ENCODE data around the gene UBE4B.

Gene UBE4B

GRCh38 chr1:10212476-10212875, 179.7 kb downstream of the UBE4B start:
- peaks cover 6% of the 10 kb centered on the region; the same call in 1 of the 2 replicates for H3K79me2 ChIP-seq (ENCODE audit: low read length)
- H2AFZ ChIP-seq (ENCODE audit: low read depth, low read length), result no peak overlapping the region
- no peak overlapping the region for H3K4me2 ChIP-seq (ENCODE audit: low read length)
- H3K4me3 ChIP-seq (ENCODE audit: low read length), result no peak overlapping the region
- TF ChIP-seq CTCF (IDR thresholded peaks at IDR 0.05; ENCODE audit: low read depth, low read length) (no peak), EZH2phosphoT487 (IDR thresholded peaks at IDR 0.05; ENCODE audit: low read depth) (no peak)
- no peaks in the 10 kb centered on the region for H3K9me3 ChIP-seq (ENCODE audit: insufficient read depth, low read length)
- H3K36me3 ChIP-seq (replicated peaks; ENCODE audit: low read depth, low read length), result no peaks in the 10 kb centered on the region
- peaks cover 22% of the 10 kb centered on the region for H3K4me1 ChIP-seq (ENCODE audit: low read length)
- no peak overlapping the region for H3K27ac ChIP-seq (ENCODE audit: low read length)
- H3K27me3 ChIP-seq (ENCODE audit: low read depth, low read length), result no peaks in the 10 kb centered on the region
- no peak overlapping the region for H3K9ac ChIP-seq (ENCODE audit: low read length)
- H4K20me1 ChIP-seq (ENCODE audit: insufficient read depth, low read length), result no peaks in the 10 kb centered on the region

GRCh38 chr1:10213186-10213705, 180.5 kb downstream of the UBE4B start:
- no peaks in the 10 kb centered on the region for H3K9me3 ChIP-seq (ENCODE audit: insufficient read depth, low read length)
- no peak overlapping the region for H3K27ac ChIP-seq (ENCODE audit: low read length)
- no peak for TF ChIP-seq EZH2phosphoT487 (IDR thresholded peaks at IDR 0.05; ENCODE audit: low read depth)
- TF ChIP-seq CTCF (IDR thresholded peaks at IDR 0.05; ENCODE audit: low read depth, low read length), result no peak
- no peak overlapping the region for H3K9ac ChIP-seq (ENCODE audit: low read length)
- H3K4me2 ChIP-seq (ENCODE audit: low read length), result no peak overlapping the region
- H3K79me2 ChIP-seq (ENCODE audit: low read length), result peaks cover 6% of the 10 kb centered on the region; the same call in 1 of the 2 replicates
- no peak overlapping the region for H2AFZ ChIP-seq (ENCODE audit: low read depth, low read length)
- H4K20me1 ChIP-seq (ENCODE audit: insufficient read depth, low read length), result no peaks in the 10 kb centered on the region; the same call in 1 of the 2 replicates
- H3K4me3 ChIP-seq (ENCODE audit: low read length), result no peak overlapping the region
- H3K27me3 ChIP-seq (ENCODE audit: low read depth, low read length), result no peaks in the 10 kb centered on the region
- H3K4me1 ChIP-seq (ENCODE audit: low read length), result peaks cover 22% of the 10 kb centered on the region
- no peaks in the 10 kb centered on the region for H3K36me3 ChIP-seq (replicated peaks; ENCODE audit: low read depth, low read length)

- Histone ChIP-seq H3K4me1 (ENCODE audit: low read length) (peaks cover 14% of the 10 kb centered on the region), H3K9ac (ENCODE audit: low read length) (no peak overlapping the region), H4K20me1 (ENCODE audit: insufficient read depth, low read length) (no peaks in the 10 kb centered on the region; the same call in 1 of the 2 replicates), H2AFZ (ENCODE audit: low read depth, low read length) (no peak overlapping the region), H3K79me2 (ENCODE audit: low read length) (peaks cover 3% of the 10 kb centered on the region; the same call in 1 of the 2 replicates), H3K27me3 (ENCODE audit: low read depth, low read length) (no peaks in the 10 kb centered on the region), H3K4me3 (ENCODE audit: low read length) (peak overlapping the region; percentile 45), H3K27ac (ENCODE audit: low read length) (no peak overlapping the region), H3K9me3 (ENCODE audit: insufficient read depth, low read length) (no peaks in the 10 kb centered on the region), H3K4me2 (ENCODE audit: low read length) (peak overlapping the region; percentile 48), H3K36me3 (replicated peaks; ENCODE audit: low read depth, low read length) (no peaks in the 10 kb centered on the region)
- TF ChIP-seq EZH2phosphoT487 (IDR thresholded peaks at IDR 0.05; ENCODE audit: low read depth) (no peak), CTCF (IDR thresholded peaks at IDR 0.05; ENCODE audit: low read depth, low read length) (no peak)
These were observed 183.5 kb downstream of the UBE4B start for GRCh38 chr1:10216090-10216749.

- H2AFZ ChIP-seq (ENCODE audit: low read depth, low read length), result no peak overlapping the region
- H4K20me1 ChIP-seq (ENCODE audit: insufficient read depth, low read length), result no peaks in the 10 kb centered on the region; the same call in 1 of the 2 replicates
- no peaks in the 10 kb centered on the region for H3K27me3 ChIP-seq (ENCODE audit: low read depth, low read length)
- no peak for TF ChIP-seq CTCF (IDR thresholded peaks at IDR 0.05; ENCODE audit: low read depth, low read length)
- no peak for TF ChIP-seq EZH2phosphoT487 (IDR thresholded peaks at IDR 0.05; ENCODE audit: low read depth)
- H3K79me2 ChIP-seq (ENCODE audit: low read length), result no peaks in the 10 kb centered on the region
- H3K9me3 ChIP-seq (ENCODE audit: insufficient read depth, low read length), result no peaks in the 10 kb centered on the region
- no peak overlapping the region for H3K9ac ChIP-seq (ENCODE audit: low read length)
- no peak overlapping the region for H3K27ac ChIP-seq (ENCODE audit: low read length)
- peaks cover 12% of the 10 kb centered on the region for H3K4me1 ChIP-seq (ENCODE audit: low read length)
- no peaks in the 10 kb centered on the region for H3K36me3 ChIP-seq (replicated peaks; ENCODE audit: low read depth, low read length)
- H3K4me2 ChIP-seq (ENCODE audit: low read length), result no peak overlapping the region
- H3K4me3 ChIP-seq (ENCODE audit: low read length), result no peak overlapping the region
These were observed 185.1 kb downstream of the UBE4B start for GRCh38 chr1:10217748-10218441.

All from OCI-LY3 (cell line).